ENCODE data around the gene TMEM161A.

The TMEM161A gene

GRCh38 chr19:19098084-19098702 is 40.1 kb downstream of the TMEM161A start:
- ATAC-seq (no peak), DNase-seq (no peak)
- Mint-ChIP-seq H3K27me3 (no peaks in the 10 kb centered on the region), H3K4me3 (no peak overlapping the region), H3K9me3 (no peaks in the 10 kb centered on the region), H3K27ac (peak overlapping the region in 1 of 2 donors; percentile 60), H3K4me1 (peaks cover 5% of the 10 kb centered on the region)

DNA sequence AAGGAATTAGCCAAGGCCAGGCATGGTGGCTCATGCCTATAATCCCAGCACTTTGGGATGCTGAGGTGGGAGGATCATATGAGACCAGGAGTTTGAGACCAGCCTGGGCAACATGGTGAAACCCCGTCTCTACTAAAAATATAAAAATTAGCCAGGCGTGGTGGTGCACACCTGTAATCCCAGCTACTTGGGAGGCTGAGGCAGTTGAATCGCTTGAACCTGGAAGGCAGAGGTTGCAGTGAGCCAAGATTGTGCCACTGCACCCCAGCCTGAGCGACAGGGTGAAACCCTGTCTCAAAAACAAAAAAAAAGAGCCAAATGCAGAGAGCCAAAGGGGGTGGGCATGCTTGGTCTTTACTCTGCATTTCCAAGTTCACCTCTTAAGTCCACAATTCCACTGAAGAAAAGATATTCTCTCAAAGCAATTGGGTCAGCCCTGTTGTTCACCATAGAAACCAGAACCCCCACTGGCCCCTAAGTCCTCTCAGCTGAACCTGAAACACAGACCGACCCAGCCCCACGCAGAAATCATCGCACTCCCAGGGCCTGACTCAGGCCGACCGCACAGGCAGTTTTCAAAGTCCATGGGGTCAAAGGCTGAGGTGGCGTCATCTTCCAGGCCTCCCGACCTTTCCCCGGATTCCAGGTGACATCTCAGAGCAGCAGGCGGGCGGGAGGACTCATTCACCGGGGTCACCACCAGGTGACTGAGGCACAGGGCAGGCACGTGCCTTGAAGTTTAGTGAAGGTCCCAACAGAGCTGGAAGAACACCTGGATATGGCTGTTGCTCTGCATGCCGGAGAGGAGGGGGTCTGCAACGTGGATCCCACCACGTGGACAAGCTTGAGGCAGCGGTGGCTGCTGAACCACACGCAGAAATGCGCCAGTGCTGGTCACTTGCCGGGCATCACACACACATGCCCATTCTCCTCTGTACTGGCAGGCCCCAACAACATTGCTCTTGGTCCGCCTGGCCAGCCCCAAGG is 41.3 kb downstream of the TMEM161A start:
- Mint-ChIP-seq H3K9me3 (no peaks in the 10 kb centered on the region), H3K4me3 (no peak overlapping the region), H3K27ac (no peak overlapping the region), H3K27me3 (no peaks in the 10 kb centered on the region), H3K4me1 (peaks cover 5% of the 10 kb centered on the region)
- ATAC-seq (no peak), DNase-seq (no peak)

DNA sequence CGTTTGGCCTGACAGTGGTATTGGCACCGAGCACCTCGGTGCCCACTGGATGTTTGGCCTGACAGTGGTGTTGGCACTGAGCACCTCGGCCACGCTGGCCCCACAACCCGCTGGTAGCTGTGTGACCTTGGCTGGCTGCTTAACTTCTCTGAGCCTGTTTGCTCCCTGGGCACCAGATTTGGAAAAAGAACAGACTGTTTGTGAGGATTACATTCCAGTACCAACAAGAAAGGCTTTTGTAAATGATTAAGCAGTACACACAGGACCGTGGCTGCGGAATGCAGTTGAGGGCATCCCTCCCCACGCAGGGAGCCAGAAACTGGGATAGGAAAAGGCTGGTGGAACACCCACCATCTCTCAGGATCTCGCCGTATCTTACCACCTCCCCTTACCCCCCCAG is 42.6 kb downstream of the TMEM161A start:
- no peak for ATAC-seq
- Mint-ChIP-seq H3K4me1 (peaks cover 5% of the 10 kb centered on the region), H3K27me3 (no peaks in the 10 kb centered on the region), H3K27ac (no peak overlapping the region), H3K4me3 (no peak overlapping the region), H3K9me3 (no peaks in the 10 kb centered on the region)
- no peak for DNase-seq

- H3K27me3 Mint-ChIP-seq, result no peaks in the 10 kb centered on the region
- ATAC-seq, result no peak
- peaks cover 5% of the 10 kb centered on the region for H3K4me1 Mint-ChIP-seq
- H3K9me3 Mint-ChIP-seq, result no peaks in the 10 kb centered on the region
- no peak for DNase-seq
- H3K4me3 Mint-ChIP-seq, result no peak overlapping the region
- no peak overlapping the region for H3K27ac Mint-ChIP-seq
These were observed 43.8 kb downstream of the TMEM161A start for GRCh38 chr19:19094513-19094912.

DNA sequence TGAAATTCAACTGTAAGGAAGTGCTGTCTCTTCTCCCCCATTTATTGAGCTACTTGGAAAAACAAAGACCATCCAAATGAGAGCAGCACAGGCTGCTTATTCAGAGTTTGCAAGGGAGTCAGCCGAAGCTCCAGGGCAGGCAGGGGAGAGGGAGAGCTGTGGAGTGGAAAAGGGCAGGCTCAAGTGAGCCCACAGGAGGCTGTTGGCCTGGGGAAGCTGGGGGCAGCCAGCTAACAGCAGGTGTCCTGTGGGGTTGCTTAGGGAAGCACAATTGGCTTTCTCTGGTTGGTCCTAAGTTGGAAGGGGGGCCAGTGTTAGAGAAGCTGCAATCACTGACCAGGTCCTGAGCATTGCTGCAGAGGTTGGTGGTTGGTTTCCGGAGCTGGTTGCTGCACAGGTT is 50.6 kb downstream of the TMEM161A start:
- ATAC-seq, result no peak
- H3K4me3 Mint-ChIP-seq, result no peak overlapping the region
- H3K27me3 Mint-ChIP-seq, result no peaks in the 10 kb centered on the region
- no peaks in the 10 kb centered on the region for H3K4me1 Mint-ChIP-seq
- H3K27ac Mint-ChIP-seq, result no peak overlapping the region
- H3K9me3 Mint-ChIP-seq, result no peaks in the 10 kb centered on the region
- DNase-seq, result no peak

GRCh38 chr19:19083413-19084178 is 54.7 kb downstream of the TMEM161A start:
- DNase-seq (no peak), ATAC-seq (peak; percentile 28)
- no peak overlapping the region for H3K27ac Mint-ChIP-seq
- H3K27me3 Mint-ChIP-seq, result no peaks in the 10 kb centered on the region
- H3K4me1 Mint-ChIP-seq, result no peaks in the 10 kb centered on the region
- H3K9me3 Mint-ChIP-seq, result no peaks in the 10 kb centered on the region
- no peak overlapping the region for H3K4me3 Mint-ChIP-seq

DNA sequence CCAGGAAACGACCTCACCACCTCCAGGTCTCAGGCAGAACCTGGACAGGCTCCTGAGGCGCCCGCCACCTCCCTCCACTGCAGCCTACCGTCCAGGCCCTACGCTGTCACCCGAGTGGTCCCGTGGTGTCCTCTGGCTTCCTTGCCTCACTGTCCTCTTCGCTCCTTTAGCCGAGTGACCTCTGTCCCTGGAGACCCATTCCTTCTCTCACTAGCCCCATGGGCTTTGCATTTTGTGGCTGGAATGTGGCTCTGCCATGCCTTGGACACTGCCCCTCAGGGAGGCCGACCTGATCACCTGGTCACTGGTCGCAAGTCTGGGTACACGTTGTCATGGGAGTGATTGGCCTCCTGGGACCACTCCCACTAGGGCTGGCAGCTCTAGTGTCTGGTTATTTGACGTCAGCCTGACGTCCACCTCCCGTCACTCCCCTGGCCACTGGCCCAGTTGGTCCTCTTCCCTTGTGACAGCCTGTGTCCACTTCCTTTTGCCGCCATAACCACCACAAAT is 56.6 kb downstream of the TMEM161A start:
- Mint-ChIP-seq H3K9me3 (no peaks in the 10 kb centered on the region), H3K4me3 (no peak overlapping the region), H3K27ac (no peak overlapping the region), H3K4me1 (no peaks in the 10 kb centered on the region), H3K27me3 (no peaks in the 10 kb centered on the region)
- no peak for DNase-seq
- no peak for ATAC-seq

DNA sequence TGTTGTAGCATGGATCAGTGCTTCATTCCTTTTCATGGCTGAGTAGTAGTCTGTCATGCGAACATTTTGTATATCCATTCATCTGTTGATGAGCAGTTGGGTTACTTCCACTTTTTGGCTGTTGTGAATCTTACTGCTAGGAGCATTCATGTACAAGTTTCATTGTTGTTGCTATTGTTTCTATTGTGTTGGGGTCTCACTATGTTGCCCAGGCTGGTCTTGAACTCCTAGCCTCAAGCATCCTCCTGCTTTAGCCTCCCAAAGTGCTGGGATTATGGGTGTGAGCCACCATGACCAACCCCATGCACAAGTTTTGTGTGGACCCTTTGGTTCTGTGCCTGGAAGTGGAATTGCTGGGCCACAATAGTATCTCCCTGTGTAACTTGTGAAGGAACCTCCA is 58.7 kb downstream of the TMEM161A start:
- Mint-ChIP-seq H3K27me3 (no peaks in the 10 kb centered on the region), H3K4me3 (no peak overlapping the region), H3K9me3 (no peaks in the 10 kb centered on the region), H3K4me1 (peaks cover 9% of the 10 kb centered on the region), H3K27ac (no peak overlapping the region)
- no peak for ATAC-seq
- no peak for DNase-seq

DNA sequence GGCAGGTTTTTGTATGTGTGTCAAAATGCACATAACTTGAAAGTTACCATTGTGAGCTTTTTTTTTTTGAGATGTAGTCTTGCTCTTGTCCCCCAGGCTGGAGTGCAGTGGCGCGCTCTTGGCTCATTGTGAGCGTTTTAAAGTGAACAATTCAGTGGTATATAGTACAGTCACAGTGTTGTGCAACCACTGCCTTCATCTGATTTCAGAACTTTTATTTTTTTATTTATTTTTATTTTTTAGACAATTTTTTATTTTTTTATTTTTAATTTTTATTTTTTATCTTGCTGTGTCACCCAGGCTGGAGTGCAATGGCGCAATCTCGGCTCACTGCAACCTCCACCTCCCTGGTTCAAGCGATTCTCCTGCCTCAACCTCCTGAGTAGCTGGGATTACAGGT is 59.5 kb downstream of the TMEM161A start:
- H3K9me3 Mint-ChIP-seq, result no peaks in the 10 kb centered on the region
- no peak overlapping the region for H3K27ac Mint-ChIP-seq
- H3K4me1 Mint-ChIP-seq, result peaks cover 9% of the 10 kb centered on the region
- no peak for DNase-seq
- H3K4me3 Mint-ChIP-seq, result no peak overlapping the region
- H3K27me3 Mint-ChIP-seq, result no peaks in the 10 kb centered on the region
- ATAC-seq, result no peak

DNA sequence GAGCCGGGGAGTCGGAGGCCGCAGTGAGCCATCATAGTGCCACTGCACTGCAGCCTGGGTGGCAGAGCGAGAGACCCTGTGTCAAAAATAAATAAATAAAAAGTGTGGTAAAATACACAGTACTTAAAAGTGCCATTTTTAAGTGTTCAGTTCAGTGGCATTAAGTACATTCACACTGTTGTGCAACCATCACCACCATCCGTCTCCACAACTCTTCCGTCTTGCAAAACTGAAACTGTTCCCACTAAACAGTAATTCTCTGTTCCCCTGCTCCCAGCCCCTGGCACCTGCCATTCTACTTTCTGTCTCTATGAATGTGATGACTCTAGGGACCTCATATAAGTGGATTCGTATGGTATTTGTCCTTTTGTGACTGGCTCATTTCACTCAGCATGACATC is 61.2 kb downstream of the TMEM161A start:
- ATAC-seq (no peak), DNase-seq (no peak)
- Mint-ChIP-seq H3K27ac (no peak overlapping the region), H3K27me3 (no peaks in the 10 kb centered on the region), H3K9me3 (no peaks in the 10 kb centered on the region), H3K4me3 (no peak overlapping the region), H3K4me1 (peaks cover 17% of the 10 kb centered on the region)

DNA sequence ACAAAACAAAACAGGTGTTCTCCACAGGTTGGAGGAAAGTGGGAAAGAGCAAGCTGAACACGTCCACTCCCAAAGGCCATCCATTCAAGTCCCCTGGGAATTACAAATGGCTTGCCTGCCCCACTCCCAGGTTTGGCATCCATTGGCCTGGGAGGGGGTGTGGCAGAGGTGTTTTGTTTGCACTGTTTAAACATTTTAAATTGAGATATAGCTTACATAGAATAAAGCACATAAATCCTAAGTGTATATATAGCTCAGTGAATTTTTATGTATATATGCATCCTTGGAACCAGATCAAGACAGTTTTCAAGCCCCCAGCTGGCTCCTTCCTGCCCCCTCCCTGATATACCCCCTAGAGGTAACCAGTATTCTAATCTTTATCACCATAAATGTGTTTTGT is 61.8 kb downstream of the TMEM161A start:
- Mint-ChIP-seq H3K4me1 (peaks cover 17% of the 10 kb centered on the region), H3K27me3 (no peaks in the 10 kb centered on the region)

DNA sequence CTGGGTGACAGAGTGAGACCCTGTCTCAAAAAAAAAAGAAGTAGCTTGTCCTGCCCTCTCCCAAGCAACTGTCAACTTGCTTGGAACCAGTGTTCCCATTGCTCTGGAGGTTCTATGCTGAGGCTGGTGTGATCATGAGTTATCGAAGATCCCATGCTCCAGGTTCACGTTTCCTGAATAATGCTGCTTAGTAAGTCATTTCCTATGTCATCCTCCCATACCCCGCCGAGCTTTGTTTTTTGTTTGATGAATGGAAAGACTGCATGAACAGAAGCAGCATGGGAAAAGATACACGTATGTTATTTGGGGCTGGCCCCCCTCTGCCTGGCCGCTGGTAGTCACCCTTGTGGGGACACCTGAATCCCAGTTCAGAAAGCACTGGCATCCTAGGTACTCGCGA is 63.2 kb downstream of the TMEM161A start:
- Mint-ChIP-seq H3K4me3 (no peak overlapping the region), H3K27ac (no peak overlapping the region), H3K27me3 (no peaks in the 10 kb centered on the region), H3K9me3 (no peaks in the 10 kb centered on the region), H3K4me1 (peaks cover 17% of the 10 kb centered on the region)
- DNase-seq (no peak), ATAC-seq (no peak)

More for the DNA sequence above, 61.8 kb downstream of the TMEM161A start:
- Mint-ChIP-seq H3K4me3 (no peak overlapping the region), H3K27ac (no peak overlapping the region), H3K9me3 (no peaks in the 10 kb centered on the region)
- DNase-seq (no peak), ATAC-seq (no peak)

GRCh38 chr19:19074196-19074882 is 63.9 kb downstream of the TMEM161A start:
- no peak for DNase-seq
- H3K4me3 Mint-ChIP-seq, result no peak overlapping the region
- ATAC-seq, result no peak
- no peaks in the 10 kb centered on the region for H3K9me3 Mint-ChIP-seq
- no peaks in the 10 kb centered on the region for H3K27me3 Mint-ChIP-seq
- peaks cover 21% of the 10 kb centered on the region for H3K4me1 Mint-ChIP-seq
- H3K27ac Mint-ChIP-seq, result no peak overlapping the region

DNA sequence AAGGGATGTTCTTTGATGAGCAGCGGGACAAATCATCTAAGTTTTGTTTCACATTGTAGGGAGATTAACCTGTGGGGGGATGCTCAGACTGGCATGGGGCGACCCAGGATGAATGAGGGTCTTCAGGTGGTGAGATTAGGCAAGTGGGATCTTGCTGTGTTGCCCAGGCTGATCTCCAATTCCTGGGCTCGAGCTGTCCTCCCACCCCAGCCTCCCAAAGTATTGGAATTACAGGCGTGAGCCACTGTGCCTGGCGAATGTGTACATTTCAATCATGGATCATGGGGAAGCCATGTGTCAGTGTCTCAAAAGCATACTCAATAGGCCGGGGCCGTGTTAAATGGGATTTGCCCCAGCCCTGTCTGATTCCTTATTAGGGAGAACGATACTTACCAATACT is 66.4 kb downstream of the TMEM161A start:
- no peaks in the 10 kb centered on the region for H3K9me3 Mint-ChIP-seq
- H3K4me1 Mint-ChIP-seq, result peaks cover 30% of the 10 kb centered on the region
- no peak for ATAC-seq
- no peak overlapping the region for H3K27ac Mint-ChIP-seq
- no peaks in the 10 kb centered on the region for H3K27me3 Mint-ChIP-seq
- no peak overlapping the region for H3K4me3 Mint-ChIP-seq
- DNase-seq, result no peak
